Coronary artery (tissue), 2 donors: ENCODE data around the gene ACADM.

ENCODE experiments used
- DNase-seq: peaks from one replicate; pipeline ENCODE4 v3.0.0-alpha.2; 2017; ENCODE audit warnings: low spot score
- H3K27ac ChIP-seq, 2 donors: fragments of 200-600 bp; sonication (generic); one replicate each; pipeline ENCODE4 v1.5.1; 2016 to 2019
- H3K4me3 ChIP-seq: fragments of 200-600 bp; sonication (generic); 2 replicates; pipeline ENCODE4 v1.5.1; 2016; ENCODE audit warnings: mild to moderate bottlenecking, moderate library complexity
- TF ChIP-seq, protein P1 (sequence below): fragments of 200-600 bp; sonication (generic); IDR thresholded peaks from one replicate; pipeline ENCODE4 v1.5.1; 2019; ENCODE audit warnings: antibody characterized with exemption

ACADM gene

DNA sequence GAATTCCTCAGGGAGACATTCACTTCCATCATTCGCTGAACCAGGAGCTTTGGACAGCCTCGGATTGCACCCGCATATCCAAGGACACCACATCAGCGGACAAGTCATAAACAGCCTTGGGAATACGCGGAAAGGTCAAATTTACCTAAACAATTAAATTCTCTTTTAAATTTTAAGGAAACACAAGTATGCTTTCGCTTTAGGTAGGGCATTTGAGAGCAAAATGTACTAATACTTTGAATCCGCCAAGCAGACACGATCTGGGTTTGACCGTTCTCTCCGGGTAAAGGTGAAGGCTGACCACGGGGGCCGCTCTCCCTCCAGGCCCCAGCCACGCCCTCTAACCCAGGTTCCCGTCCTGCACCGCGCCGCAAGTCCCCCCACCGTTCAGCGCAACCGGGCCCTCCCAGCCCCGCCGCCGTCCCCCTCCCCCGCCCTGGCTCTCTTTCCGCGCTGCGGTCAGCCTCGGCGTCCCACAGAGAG is 479 bp upstream of the ACADM start:
- DNase-seq: peak; percentile 90
- TF ChIP-seq, protein P1, sequence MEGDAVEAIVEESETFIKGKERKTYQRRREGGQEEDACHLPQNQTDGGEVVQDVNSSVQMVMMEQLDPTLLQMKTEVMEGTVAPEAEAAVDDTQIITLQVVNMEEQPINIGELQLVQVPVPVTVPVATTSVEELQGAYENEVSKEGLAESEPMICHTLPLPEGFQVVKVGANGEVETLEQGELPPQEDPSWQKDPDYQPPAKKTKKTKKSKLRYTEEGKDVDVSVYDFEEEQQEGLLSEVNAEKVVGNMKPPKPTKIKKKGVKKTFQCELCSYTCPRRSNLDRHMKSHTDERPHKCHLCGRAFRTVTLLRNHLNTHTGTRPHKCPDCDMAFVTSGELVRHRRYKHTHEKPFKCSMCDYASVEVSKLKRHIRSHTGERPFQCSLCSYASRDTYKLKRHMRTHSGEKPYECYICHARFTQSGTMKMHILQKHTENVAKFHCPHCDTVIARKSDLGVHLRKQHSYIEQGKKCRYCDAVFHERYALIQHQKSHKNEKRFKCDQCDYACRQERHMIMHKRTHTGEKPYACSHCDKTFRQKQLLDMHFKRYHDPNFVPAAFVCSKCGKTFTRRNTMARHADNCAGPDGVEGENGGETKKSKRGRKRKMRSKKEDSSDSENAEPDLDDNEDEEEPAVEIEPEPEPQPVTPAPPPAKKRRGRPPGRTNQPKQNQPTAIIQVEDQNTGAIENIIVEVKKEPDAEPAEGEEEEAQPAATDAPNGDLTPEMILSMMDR: no peak
- H3K4me3 ChIP-seq: peak overlapping the region; percentile 98
- H3K27ac ChIP-seq: peak overlapping the region; percentile 91 to 99

DNA sequence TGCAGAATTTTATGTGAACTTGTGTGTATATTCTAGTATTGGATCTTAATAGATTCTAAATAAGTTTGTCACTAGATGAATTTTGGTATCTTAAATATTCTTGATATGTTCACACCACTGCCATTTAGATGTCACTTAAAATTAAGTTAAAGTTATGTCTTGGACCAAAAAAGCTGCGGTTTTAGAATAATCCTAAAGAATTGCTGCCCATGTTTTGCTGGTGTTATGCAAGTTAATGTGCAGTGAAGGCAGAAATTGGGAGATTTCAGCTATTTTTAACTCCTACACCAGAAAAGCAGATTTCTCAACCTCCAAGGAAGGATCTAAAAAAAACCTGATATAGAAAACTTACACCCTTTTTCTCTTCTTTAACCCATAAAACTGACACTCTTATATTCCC is 757 bp downstream of the ACADM start:
- Histone ChIP-seq H3K4me3 (peak overlapping the region; percentile 98), H3K27ac (peak overlapping the region; percentile 21 to 91)
- no peak for DNase-seq
- TF ChIP-seq, protein P1: no peak

DNA sequence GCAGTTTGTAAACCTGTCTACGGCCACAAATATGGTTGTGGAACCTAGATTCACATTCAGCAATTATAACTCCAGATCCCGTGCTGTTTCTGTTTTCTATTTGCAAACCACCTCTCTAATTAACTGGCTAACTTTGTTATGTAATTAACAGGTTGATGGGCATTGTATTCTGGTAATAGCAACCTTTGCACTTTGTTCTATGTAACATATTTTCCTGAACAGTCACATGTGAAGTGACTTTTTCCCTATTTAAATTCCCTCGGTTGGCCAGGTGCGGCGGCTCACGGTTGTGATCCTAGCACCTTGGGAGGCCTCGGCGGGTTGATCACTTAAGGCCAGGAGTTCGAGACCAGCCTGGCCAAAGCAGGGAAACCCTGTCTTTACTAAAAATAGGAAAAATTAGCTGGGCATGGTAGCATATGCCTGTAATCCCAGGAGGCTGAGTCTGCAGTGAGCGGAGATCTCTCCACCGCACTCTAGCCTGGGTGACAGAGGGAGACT is 1.4 kb downstream of the ACADM start:
- peak overlapping the region in 1 of 2 donors; percentile 21 for H3K27ac ChIP-seq
- no peak for DNase-seq

DNA sequence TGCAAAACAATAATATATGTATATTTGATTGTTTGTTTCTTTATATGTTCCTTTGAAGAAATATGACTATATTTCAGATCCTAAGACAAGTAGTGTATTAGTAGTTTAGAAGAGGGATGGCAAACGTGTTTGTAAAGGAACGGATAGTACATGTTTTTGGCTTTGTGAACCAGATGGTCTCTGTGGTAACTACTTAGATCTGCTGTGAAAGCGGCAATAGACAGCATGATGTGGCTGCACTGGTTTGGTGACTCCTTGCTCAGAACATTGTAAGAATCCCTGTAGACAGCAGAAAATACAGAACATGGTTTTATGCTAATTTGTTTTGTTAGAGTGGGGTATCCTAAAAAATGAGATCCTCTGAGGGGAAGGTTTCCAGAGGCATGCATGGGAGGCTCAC is 3.1 kb downstream of the ACADM start:
- Histone ChIP-seq H3K4me3 (no peak overlapping the region), H3K27ac (no peak overlapping the region)
- no peak for DNase-seq
- TF ChIP-seq, protein P1: no peak

More for the DNA sequence above, 1.4 kb downstream of the ACADM start:
- TF ChIP-seq, protein P1: no peak
- peak overlapping the region; percentile 98 for H3K4me3 ChIP-seq

DNA sequence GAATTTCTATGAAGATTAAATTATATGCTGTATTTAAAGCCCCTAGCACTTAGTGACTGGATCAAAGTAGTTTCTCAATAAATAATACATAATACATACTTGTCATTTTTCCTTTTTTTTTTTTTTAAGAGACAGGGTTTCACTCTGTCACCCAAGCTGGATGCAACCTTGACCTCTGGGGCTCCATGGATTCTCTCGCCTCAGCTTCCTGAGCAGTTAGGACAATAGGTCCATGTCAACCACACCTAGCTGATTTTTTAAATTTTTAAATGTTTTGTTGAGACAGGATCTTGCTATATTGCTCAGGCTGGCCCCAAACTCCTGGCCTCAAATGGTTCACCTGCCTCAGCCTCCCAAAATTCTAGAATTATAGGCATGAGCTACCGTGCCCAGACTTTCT is 5.9 kb downstream of the ACADM start:
- H3K27ac ChIP-seq: no peak overlapping the region
- DNase-seq: no peak
- TF ChIP-seq, protein P1: no peak

DNA sequence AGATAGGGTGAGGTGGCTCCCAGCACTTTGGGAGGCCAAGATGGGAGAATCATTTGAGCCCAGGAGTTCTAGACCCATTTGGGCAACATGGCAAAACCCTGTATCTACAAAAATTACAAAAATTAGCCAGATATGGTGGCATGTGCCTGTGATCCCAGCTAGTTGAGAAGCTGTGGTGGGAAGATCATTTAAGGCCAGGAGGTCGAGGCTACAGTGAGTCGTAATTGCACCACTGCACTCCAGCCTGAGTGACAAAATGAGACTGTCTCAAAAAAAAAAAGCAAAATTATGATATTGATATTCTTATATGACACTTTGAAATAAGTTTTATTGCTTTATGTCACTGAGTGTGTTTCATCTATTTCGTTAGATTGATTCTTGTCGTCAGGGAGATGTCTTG is 7.4 kb downstream of the ACADM start:
- no peak overlapping the region for H3K27ac ChIP-seq
- DNase-seq: no peak
- TF ChIP-seq, protein P1: no peak

More for the DNA sequence above, 5.9 kb downstream of the ACADM start:
- no peak overlapping the region for H3K4me3 ChIP-seq

DNA sequence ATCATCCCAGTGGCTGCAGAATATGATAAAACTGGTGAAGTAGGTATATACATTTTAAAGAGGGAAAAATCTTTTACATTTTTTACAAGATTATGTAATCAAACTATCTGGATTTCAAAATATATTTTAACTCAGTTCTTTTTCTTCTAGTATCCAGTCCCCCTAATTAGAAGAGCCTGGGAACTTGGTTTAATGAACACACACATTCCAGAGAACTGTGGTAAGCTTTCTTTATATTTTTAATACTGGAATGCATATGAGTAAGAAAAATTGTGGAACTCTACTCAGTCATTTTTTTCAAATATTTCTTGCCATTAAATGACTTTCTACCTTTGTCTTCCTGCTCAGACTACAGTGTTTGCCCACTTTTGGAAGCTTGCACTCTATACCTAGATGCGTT is 8.2 kb downstream of the ACADM start:
- Histone ChIP-seq H3K4me3 (no peak overlapping the region), H3K27ac (no peak overlapping the region)
- no peak for DNase-seq
- TF ChIP-seq, protein P1: no peak

More for the DNA sequence above, 7.4 kb downstream of the ACADM start:
- H3K4me3 ChIP-seq: no peak overlapping the region
